Esophagus squamous epithelium (tissue), 4 donors: ENCODE data around the gene KLC4.

Source experiments
- CTCF ChIP-seq, 6 experiments: fragments of 450-650 bp in 4 of 6; fragments of 200-600 bp in 2 of 6; sonication (generic) in 2 of 6; IDR thresholded peaks; one replicate each; pipeline ENCODE4 v1.5.1; 2016 to 2019; ENCODE audit warnings: antibody characterized with exemption in 6 of 6, mild to moderate bottlenecking in 4 of 6, moderate library complexity in 4 of 6
- POLR2A ChIP-seq, 4 donors: fragments of 450-650 bp; IDR thresholded peaks; one replicate each; pipeline ENCODE4 v1.6.1; 2017; ENCODE audit warnings: antibody characterized with exemption in 4 of 4, mild to moderate bottlenecking in 4 of 4, moderate library complexity in 3 of 4

GRCh38 chr6:43024436-43024835 lies 35.0 kb upstream of the KLC4 start:
- no peak for TF ChIP-seq CTCF (IDR thresholded peaks at IDR 0.05)
- no peak for TF ChIP-seq POLR2A (IDR thresholded peaks at IDR 0.05)
